Activated T-helper 17 cell treated with anti-CD3 and anti-CD28 coated beads, Interleukin-2, amount 50 U/mL, for 72 hours (primary cell): ENCODE data around the gene EIF3K. TPM values are rescaled to one million over a fixed set of nuclear protein-coding genes. Genes with fewer than 3 reads are reported as not detected.
"Not testable (repeated sequence)": the region's sequence is repeated elsewhere in the genome, so short reads cannot be mapped to it uniquely, and the experiment has no call there.

ENCODE experiments used
- ATAC-seq: fragments of 150-1000 bp; cut with Tn5 transposase; replicated peaks from 2 replicates; pipeline ENCODE4 v1.10.0; 2021; ENCODE audit warnings: mild to moderate bottlenecking, moderate library complexity
- H3K27ac Mint-ChIP-seq: one replicate; pipeline ENCODE4 v1.8.0; 2022; ENCODE audit warnings: mixed read lengths
- H3K27me3 Mint-ChIP-seq: one replicate; pipeline ENCODE4 v1.8.0; 2022; ENCODE audit warnings: mixed read lengths
- H3K36me3 Mint-ChIP-seq: one replicate; pipeline ENCODE4 v1.8.0; 2022; ENCODE audit warnings: low read depth, mild to moderate bottlenecking, mixed read lengths
- H3K4me1 Mint-ChIP-seq: one replicate; pipeline ENCODE4 v1.8.0; 2022; ENCODE audit warnings: mixed read lengths
- H3K4me3 Mint-ChIP-seq: one replicate; pipeline ENCODE4 v1.8.0; 2022; ENCODE audit warnings: mild to moderate bottlenecking, mixed read lengths
- H3K9me3 Mint-ChIP-seq: one replicate; pipeline ENCODE4 v1.8.0; 2022; ENCODE audit warnings: mixed read lengths
- total RNA-seq, 2 donors: library from RNA; stranded (reverse); gene quantifications; one replicate each; pipeline ENCODE4 v1.2.3, GENCODE V29; 2022

The EIF3K gene
- total RNA-seq, 2 donors from 2014 or later, result 172 to 301 TPM

DNA sequence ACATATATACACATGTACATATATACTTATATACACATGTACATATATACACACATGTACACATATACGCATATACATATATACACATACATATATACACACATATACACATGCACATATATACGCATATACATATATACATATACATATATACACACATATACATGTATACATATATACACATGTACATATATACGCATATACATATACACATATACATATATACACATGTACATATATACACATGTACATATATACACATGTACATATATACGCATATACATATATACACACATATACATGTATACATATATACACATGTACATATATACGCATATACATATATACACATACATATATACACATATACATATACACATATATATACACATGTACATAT lies 16.1 kb upstream of the EIF3K start:
- H3K27ac Mint-ChIP-seq, H3K27me3 Mint-ChIP-seq, ATAC-seq, H3K9me3 Mint-ChIP-seq, H3K4me3 Mint-ChIP-seq, H3K4me1 Mint-ChIP-seq: not testable (repeated sequence)
- H3K36me3 Mint-ChIP-seq, result peaks cover 75% of the 10 kb centered on the region

DNA sequence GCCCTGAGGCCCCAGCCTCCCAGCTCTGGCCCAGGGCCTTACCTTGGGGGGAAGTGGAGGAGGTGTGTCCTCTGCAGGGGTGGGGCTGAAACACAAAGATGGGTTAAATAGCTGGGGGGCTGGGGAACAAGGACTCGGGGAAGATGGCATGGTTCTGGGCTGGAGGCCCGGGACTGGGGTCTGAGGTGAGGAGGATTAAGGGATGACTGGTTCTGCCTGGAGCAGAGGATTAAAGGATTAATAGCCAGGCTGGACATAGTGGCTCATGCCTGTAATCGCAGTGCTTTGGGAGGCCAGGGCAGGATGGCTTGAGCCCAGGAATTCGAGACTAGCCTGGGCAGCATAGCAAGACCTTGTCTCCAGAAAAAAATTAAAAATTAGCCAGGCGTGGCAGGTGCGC lies 12.9 kb upstream of the EIF3K start:
- H3K9me3 Mint-ChIP-seq, result no peaks in the 10 kb centered on the region

DNA sequence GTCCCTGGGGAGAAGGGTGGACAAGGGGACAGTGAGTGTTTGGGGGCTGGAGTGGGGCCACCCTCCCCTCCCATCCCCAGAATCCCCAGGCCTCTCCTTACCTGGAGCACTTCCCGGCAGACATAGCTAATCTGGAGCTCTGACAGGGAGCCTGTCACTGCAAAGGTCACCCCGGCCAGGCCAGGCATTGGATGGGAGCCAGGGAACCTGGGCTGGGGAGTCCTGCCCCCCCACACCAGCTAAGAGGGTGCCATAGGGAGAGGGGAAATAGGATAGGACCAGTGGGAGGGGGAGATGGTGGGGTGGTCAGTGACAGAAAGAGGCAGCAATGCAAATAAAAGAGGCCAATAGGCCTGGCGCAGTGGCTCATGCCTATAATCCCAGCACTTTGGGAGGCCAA lies 4.7 kb upstream of the EIF3K start:
- Mint-ChIP-seq H3K4me1 (peaks cover 31% of the 10 kb centered on the region), H3K9me3 (no peaks in the 10 kb centered on the region), H3K27ac (no peak overlapping the region), H3K36me3 (peaks cover 93% of the 10 kb centered on the region), H3K4me3 (peak overlapping the region; percentile 98), H3K27me3 (no peaks in the 10 kb centered on the region)
- ATAC-seq, result no peak

More for the DNA sequence above, 12.9 kb upstream of the EIF3K start:
- Mint-ChIP-seq H3K4me3 (no peak overlapping the region), H3K4me1 (peaks cover 3% of the 10 kb centered on the region), H3K36me3 (peaks cover 83% of the 10 kb centered on the region), H3K27me3 (no peaks in the 10 kb centered on the region), H3K27ac (no peak overlapping the region)
- ATAC-seq, result no peak

DNA sequence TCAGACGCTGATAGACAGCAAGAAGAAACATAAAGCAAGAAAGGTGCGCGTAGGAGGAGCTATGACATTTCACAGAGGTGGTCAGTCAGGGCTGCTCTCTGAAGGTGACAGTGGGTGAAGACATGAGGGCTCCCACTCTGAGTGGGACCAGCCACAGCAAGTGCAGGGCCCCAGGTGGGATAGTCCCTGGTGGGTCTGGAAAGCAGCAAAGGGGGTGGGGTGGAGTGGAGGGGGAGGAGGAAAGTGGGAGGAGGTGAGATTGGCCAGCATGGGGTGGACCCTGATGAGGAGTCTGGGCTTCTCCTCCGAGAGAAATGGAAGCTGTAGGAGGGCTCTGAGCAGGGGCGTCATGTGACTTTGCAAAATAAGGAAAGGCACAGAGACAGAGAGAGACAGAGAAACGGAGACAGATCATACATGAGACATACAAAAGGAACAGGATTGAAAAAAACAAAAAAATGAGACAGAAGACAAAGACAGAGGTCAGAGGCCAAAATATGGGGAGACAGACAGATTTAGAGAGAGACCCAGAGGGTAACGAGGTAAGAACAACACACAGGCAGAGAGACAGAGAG lies 3.9 kb upstream of the EIF3K start:
- H3K27me3 Mint-ChIP-seq, result no peaks in the 10 kb centered on the region
- peaks cover 93% of the 10 kb centered on the region for H3K36me3 Mint-ChIP-seq
- H3K4me1 Mint-ChIP-seq, result peaks cover 37% of the 10 kb centered on the region
- H3K4me3 Mint-ChIP-seq, result peak overlapping the region; percentile 98
- peak overlapping the region; percentile 97 for H3K27ac Mint-ChIP-seq
- H3K9me3 Mint-ChIP-seq, result no peaks in the 10 kb centered on the region
- no peak for ATAC-seq

DNA sequence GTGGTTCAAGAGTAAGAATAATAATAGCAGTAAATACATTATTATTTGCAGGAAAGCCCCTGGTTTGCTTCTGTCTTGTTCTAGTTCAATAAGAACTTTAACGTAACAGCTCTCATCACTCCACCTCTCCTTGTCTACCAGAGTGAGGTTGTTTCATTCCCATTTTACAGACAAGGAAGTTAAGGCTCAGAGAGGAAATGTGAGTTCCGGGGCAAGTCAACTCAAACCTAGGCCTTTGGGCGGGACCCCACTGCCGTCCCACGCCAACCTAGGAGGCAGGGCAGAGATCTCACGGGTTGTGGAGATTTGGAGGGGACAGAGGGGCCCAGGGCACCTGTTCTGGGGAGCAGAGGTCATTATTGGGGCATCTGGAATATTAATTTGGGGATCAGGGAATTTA lies 2.7 kb upstream of the EIF3K start:
- Mint-ChIP-seq H3K27ac (peak overlapping the region; percentile 97), H3K27me3 (no peaks in the 10 kb centered on the region), H3K36me3 (peaks cover 89% of the 10 kb centered on the region), H3K4me1 (peaks cover 35% of the 10 kb centered on the region), H3K9me3 (no peaks in the 10 kb centered on the region), H3K4me3 (peak overlapping the region; percentile 98)
- no peak for ATAC-seq

DNA sequence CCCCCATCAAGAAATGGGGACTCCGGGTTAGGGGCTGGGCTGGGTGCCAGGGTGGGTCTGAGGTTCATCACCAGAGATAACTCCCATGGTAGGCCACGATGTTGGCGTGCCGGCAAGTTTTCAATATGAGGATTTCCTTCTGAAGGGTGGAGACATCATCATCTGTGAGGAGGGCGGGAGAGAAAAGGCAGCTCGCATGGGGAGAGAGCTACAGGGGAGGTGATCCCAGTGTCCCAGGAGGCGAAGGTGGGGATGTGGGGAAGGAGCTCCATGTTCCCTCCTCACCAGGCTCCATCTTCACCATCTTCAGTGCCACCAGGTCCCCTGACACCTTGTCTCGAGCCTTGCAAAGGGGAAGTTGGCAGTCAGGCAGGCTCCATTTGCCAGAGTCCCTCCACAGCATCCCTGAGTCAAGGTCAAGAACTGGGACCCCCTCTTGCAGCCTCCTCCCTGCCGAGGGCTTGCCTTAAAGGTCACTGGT lies 1.7 kb upstream of the EIF3K start:
- peaks cover 38% of the 10 kb centered on the region for H3K4me1 Mint-ChIP-seq
- no peak for ATAC-seq
- H3K36me3 Mint-ChIP-seq, result peaks cover 90% of the 10 kb centered on the region
- peak overlapping the region; percentile 98 for H3K4me3 Mint-ChIP-seq
- H3K27ac Mint-ChIP-seq, result peak overlapping the region; percentile 97
- no peaks in the 10 kb centered on the region for H3K27me3 Mint-ChIP-seq
- H3K9me3 Mint-ChIP-seq, result no peaks in the 10 kb centered on the region

DNA sequence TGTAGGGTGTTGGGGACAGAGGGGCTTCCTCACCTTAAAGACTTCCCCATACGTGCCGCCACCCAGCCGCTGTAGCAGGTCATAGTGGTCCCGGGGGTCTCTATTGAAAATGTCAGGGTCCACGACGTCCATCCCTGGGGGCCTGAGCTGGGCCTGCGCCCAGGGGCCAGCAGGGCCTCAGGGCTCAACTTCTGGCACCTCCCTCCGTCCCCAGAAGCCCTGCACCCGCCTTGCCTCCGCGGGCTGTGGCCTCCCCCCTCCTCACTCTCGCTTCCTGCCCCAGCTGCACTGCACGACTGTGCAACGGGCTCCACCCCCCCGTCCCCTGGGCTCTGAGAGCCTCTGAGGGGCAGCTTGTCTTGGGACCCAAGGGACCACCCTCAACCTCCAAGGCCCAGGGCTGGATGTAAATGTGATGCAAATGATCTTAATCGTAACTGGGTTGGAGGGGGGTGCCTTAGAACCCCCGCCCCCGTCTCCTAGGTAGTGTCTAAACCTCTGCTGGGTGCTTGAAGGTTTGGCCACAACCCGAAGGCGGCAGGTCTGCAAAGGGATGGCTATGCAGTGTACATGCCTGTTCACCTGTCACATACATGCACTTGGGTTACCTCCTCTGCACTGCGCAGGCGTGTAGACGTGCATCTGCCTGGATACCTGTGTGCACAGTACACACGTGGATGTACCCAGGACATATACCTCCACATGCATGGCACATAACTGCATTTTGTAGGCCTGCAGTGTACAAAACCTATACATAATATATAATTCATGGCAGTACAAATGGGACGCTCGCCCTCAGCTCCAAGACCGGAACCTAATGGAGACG lies 1.0 kb upstream of the EIF3K start, which contains the start of gene MAP4K1:
MAP4K1 (minus strand) TSS at position 190 of the 826 bp plus-strand sequence; CDS start at position 132, 58 bp downstream.
- Mint-ChIP-seq H3K4me3 (peak within 1 kb of the TSS; percentile 98), H3K27me3 (no peaks in the 10 kb centered on the region), H3K27ac (peak within 1 kb of the TSS; percentile 97), H3K9me3 (no peaks in the 10 kb centered on the region), H3K36me3 (peaks cover 90% of the 10 kb centered on the region), H3K4me1 (peaks cover 38% of the 10 kb centered on the region)
- peak; percentile 77 for ATAC-seq

DNA sequence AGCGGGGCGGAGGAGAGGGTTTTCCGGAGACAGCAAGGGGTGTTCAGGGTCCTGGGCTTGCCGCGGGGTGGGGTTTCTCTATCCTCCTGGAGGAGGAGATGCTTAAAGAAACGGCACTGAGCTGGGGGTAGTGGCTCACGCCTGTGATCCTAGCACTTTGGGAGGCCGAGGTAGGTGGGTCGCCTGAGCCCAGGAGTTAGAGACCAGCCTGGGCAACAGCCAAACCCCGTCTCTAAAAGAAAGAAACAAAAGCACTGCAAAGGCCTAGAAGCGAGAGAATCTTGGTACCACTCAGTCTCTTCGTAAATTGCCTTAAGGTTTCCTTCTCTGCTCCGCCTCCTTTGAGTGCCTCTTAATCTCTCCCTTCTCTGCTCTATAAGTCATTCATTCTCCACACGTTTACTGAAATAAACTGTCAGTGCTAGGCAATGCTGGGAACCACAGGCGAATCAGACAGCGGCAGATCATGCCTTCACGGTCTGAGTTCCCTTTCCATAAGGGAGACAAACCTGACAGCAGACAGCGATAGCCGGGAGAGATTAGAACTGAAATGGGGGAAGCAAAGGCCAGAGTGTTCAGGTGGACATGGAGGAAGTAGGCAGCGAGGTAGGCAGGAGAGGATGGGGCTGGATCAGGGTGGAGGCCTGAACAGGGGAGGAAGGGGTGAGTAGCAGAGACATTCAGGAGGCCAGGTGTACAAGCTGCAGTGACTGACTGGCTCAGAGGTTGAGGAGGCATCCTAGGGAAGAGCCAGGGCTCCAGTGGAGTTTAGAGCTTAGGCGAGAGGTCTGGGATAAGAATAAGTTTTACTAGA lies 580 bp downstream of the EIF3K start:
- H3K36me3 Mint-ChIP-seq, result peaks cover 90% of the 10 kb centered on the region
- H3K27me3 Mint-ChIP-seq, result no peaks in the 10 kb centered on the region
- H3K4me3 Mint-ChIP-seq, result peak overlapping the region; percentile 98
- no peaks in the 10 kb centered on the region for H3K9me3 Mint-ChIP-seq
- H3K27ac Mint-ChIP-seq, result peak overlapping the region; percentile 97
- H3K4me1 Mint-ChIP-seq, result peaks cover 32% of the 10 kb centered on the region
- ATAC-seq, result no peak

DNA sequence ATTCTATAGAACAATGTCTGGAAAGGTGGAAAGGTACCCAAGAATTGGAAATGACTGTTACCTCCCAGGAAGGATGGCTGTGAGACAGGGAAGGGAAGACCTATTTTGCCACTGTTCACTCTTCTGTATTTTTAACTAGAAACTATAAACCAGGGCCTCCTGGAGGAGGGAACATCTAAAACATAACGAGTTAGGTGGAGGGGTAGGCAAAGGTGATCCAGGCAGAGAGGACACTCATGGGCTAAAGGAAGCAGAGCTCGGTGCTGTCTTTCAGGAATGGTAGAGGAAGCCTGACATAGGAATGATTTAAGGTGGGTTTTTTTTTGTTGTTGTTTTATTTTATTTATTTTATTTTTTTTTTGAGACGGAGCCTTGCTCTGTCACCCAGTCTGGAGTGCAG lies 5.8 kb downstream of the EIF3K start:
- Mint-ChIP-seq H3K9me3 (no peaks in the 10 kb centered on the region), H3K4me3 (no peak overlapping the region), H3K27ac (no peak overlapping the region), H3K36me3 (peaks cover 96% of the 10 kb centered on the region), H3K4me1 (peaks cover 9% of the 10 kb centered on the region), H3K27me3 (no peaks in the 10 kb centered on the region)
- no peak for ATAC-seq

DNA sequence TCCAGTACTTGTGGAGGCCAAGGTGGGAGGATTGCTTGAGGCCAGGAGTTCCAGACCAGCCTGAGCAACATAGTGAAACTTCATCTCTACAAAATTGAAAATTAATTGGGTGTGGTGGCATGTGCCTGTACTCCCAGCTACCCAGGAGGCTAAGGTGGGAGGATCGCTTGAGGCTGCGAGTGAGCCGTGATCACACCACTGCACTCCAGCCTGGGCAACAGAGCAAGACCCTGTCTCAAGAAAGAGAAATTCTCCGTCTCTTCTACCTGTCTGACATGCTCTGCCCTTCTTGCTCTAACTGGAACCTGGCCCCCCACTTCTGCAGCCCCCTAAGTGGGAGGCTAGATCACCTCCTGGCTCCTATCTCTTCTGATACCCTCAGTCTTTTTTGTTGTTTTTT lies 7.4 kb downstream of the EIF3K start:
- H3K27me3 Mint-ChIP-seq, result no peaks in the 10 kb centered on the region
- ATAC-seq, result no peak
- peaks cover 4% of the 10 kb centered on the region for H3K4me1 Mint-ChIP-seq
- H3K36me3 Mint-ChIP-seq, result peaks cover 100% of the 10 kb centered on the region
- no peak overlapping the region for H3K4me3 Mint-ChIP-seq
- H3K9me3 Mint-ChIP-seq, result no peaks in the 10 kb centered on the region
- no peak overlapping the region for H3K27ac Mint-ChIP-seq

DNA sequence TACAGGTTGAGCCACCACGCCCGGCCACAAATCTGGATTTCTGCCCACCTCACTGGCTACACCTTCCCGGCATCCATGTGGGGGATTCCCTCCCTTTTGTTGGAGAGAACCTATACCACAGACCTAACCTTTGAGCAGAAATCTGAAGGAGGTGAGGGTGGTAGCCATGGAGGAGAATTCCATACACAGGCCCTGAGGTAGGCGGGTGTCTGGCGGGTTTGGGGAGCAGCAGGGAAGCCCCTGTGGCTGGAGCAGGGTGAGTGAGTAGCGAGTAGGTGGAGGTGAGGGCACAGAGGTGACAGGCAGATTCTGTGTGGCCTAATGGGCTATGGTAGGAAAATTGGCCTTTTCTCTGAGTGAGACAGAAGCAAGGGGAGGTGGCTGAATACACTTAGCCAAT lies 10.6 kb downstream of the EIF3K start:
- ATAC-seq, result no peak
- Mint-ChIP-seq H3K27me3 (no peaks in the 10 kb centered on the region), H3K36me3 (peaks cover 95% of the 10 kb centered on the region), H3K4me1 (peaks cover 3% of the 10 kb centered on the region), H3K4me3 (no peak overlapping the region), H3K27ac (no peak overlapping the region), H3K9me3 (no peaks in the 10 kb centered on the region)

DNA sequence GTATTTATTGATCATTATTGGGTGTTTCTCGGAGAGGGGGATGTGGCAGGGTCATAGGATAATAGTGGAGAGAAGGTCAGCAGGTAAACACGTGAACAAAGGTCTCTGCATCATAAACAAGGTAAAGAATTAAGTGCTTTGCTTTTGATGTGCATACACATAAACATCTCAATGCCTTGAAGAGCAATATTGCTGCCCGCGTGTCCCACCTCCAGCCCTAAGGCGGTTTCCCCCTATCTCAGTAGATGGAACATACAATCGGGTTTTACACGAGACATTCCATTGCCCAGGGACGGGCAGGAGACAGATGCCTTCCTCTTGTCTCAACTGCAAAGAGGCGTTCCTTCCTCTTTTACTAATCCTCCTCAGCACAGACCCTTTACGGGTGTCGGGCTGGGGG lies 12.3 kb downstream of the EIF3K start:
- not testable (repeated sequence) for H3K27me3 Mint-ChIP-seq, H3K4me1 Mint-ChIP-seq, H3K9me3 Mint-ChIP-seq, ATAC-seq, H3K27ac Mint-ChIP-seq, H3K4me3 Mint-ChIP-seq
- H3K36me3 Mint-ChIP-seq, result peaks cover 91% of the 10 kb centered on the region

DNA sequence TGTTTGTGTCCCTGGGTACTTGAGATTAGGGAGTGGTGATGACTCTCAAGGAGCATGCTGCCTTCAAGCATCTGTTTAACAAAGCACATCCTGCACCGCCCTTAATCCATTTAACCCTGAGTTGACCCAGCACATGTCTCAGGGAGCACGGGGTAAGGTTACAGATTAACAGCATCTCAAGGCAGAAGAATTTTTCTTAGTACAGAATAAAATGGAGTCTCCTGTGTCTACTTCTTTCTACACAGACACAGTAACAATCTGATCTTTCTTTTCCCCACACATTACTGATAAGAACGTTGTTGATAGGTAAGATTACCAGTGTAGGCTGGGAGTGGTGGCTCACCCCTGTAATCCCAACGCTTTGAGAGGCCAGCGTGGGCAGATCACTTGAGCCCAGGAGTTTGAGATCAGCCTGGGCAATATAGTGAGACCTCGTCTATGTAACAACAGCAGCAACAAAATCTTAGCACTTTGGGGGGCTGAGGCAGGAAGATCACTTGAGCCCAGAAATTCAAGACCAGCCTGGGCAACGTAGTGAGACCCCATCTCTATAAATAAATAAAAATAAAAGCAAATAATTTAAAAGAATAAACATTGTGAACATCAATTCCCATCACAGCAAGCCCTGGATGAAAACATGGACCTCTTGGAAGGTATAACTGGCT lies 13.0 kb downstream of the EIF3K start:
- Mint-ChIP-seq H3K36me3 (peaks cover 90% of the 10 kb centered on the region), H3K4me1 (peaks cover 12% of the 10 kb centered on the region)
- not testable (repeated sequence) for H3K4me3 Mint-ChIP-seq, H3K27me3 Mint-ChIP-seq, H3K27ac Mint-ChIP-seq, ATAC-seq, H3K9me3 Mint-ChIP-seq
